Measurements from ENCODE around the gene ADH4. TPM values are rescaled to one million over a fixed set of nuclear protein-coding genes. Genes with fewer than 3 reads are reported as not detected.
"Not testable (repeated sequence)": the region's sequence is repeated elsewhere in the genome, so short reads cannot be mapped to it uniquely, and the experiment has no call there.

ADH4 gene
- total RNA-seq, 1 experiment from 2014 or later, result not detected

- no peaks in the 10 kb centered on the region for H3K27me3 ChIP-seq (ENCODE audit: insufficient read depth, low read length)
- no peak overlapping the region for H3K4me3 Mint-ChIP-seq
- no peak overlapping the region for H3K9ac ChIP-seq (ENCODE audit: extremely low read depth, insufficient read length, low read length)
- no peak overlapping the region for H4K8ac ChIP-seq (replicated peaks; ENCODE audit: insufficient read length, low read depth, low read length)
- H3K4me1 ChIP-seq (ENCODE audit: insufficient read depth, low read length), result no peaks in the 10 kb centered on the region
- H4K5ac ChIP-seq (ENCODE audit: insufficient read length, low read depth, low read length), result no peak overlapping the region
- H2BK5ac ChIP-seq (ENCODE audit: insufficient read length, low read length), result no peak overlapping the region
- no peak for DNase-seq
- H3K4ac ChIP-seq (ENCODE audit: low read depth, low read length), result no peak overlapping the region
- no peaks in the 10 kb centered on the region for H4K20me1 ChIP-seq (ENCODE audit: control insufficient read depth, insufficient read depth, insufficient read length)
- H3K36me3 Mint-ChIP-seq (ENCODE audit: insufficient read depth in 1 of 3, low read depth in 3 of 3), result peaks cover 11 to 28% (median 20%) of the 10 kb centered on the region in 3 experiments
- no peak overlapping the region for H3T11ph ChIP-seq (ENCODE audit: low read length)
- WGBS (ENCODE audit: extremely low coverage, insufficient read length, low lambda C conversion rate), result no CpG with 5 or more reads among the region's 1 CpG
- peaks cover 2% of the 10 kb centered on the region for H3K79me1 ChIP-seq (ENCODE audit: insufficient read depth, low read depth, low read length, poor library complexity, severe bottlenecking)
- H3K9me3 Mint-ChIP-seq, result peaks cover 11 to 21% of the 10 kb centered on the region in 2 experiments
- no peaks in the 10 kb centered on the region for H3K4me1 Mint-ChIP-seq
- no peaks in the 10 kb centered on the region for H3K23me2 ChIP-seq (ENCODE audit: insufficient read length, low read depth, low read length, poor library complexity, severe bottlenecking)
- H3K9me3 ChIP-seq (ENCODE audit: control insufficient read depth, low read depth, low read length), result no peaks in the 10 kb centered on the region
- H2AFZ ChIP-seq (ENCODE audit: low read length), result no peak overlapping the region
- no peaks in the 10 kb centered on the region for H3K27me3 Mint-ChIP-seq (ENCODE audit: low read depth)
- no peak overlapping the region for H4K91ac ChIP-seq (ENCODE audit: insufficient read length, low read depth, low read length)
- TF ChIP-seq CTCF (conservative IDR thresholded peaks at IDR 0.05), result no peak
- H3K14ac ChIP-seq (ENCODE audit: insufficient read depth, low read length), result no peak overlapping the region
- H3K27ac ChIP-seq (ENCODE audit: insufficient read length, low read depth, low read length), result no peak overlapping the region
- no peak overlapping the region for H2BK120ac ChIP-seq (ENCODE audit: low read depth, low read length, poor library complexity, severe bottlenecking)
- no peak overlapping the region for H2AK5ac ChIP-seq (ENCODE audit: insufficient read length, low read length)
- no peak overlapping the region for H3K27ac Mint-ChIP-seq
- H3K23ac ChIP-seq (ENCODE audit: insufficient read length, low read depth, low read length), result no peak overlapping the region
- no peak overlapping the region for H2BK20ac ChIP-seq (ENCODE audit: low read depth, low read length, poor library complexity, severe bottlenecking)
- no peak overlapping the region for H3K18ac ChIP-seq (ENCODE audit: insufficient read length, low read depth, low read length)
- no peak overlapping the region for H3K4me2 ChIP-seq (ENCODE audit: insufficient read depth, insufficient read length, low read length)
- H3K79me2 ChIP-seq (ENCODE audit: insufficient read depth, low read length), result no peaks in the 10 kb centered on the region
- no peak overlapping the region for H2BK12ac ChIP-seq (ENCODE audit: insufficient read length, low read depth, low read length)
- H3K56ac ChIP-seq (ENCODE audit: insufficient read length, low read depth, low read length), result no peak overlapping the region
- no peak overlapping the region for H2BK15ac ChIP-seq (ENCODE audit: low read depth, low read length)
These were observed 43.2 kb downstream of the ADH4 start for GRCh38 chr4:99100876-99101275.

GRCh38 chr4:99099814-99100213 lies 44.3 kb downstream of the ADH4 start:
- no CpG with 5 or more reads among the region's 5 CpGs for WGBS (ENCODE audit: extremely low coverage, insufficient read length, low lambda C conversion rate)
- H3K14ac ChIP-seq (ENCODE audit: insufficient read depth, low read length); DNase-seq; H4K20me1 ChIP-seq (ENCODE audit: control insufficient read depth, insufficient read depth, insufficient read length); H3K4ac ChIP-seq (ENCODE audit: low read depth, low read length); H4K5ac ChIP-seq (ENCODE audit: insufficient read length, low read depth, low read length); H3K56ac ChIP-seq (ENCODE audit: insufficient read length, low read depth, low read length); H3K79me2 ChIP-seq (ENCODE audit: insufficient read depth, low read length); H3K23ac ChIP-seq (ENCODE audit: insufficient read length, low read depth, low read length); H3K18ac ChIP-seq (ENCODE audit: insufficient read length, low read depth, low read length); H3K79me1 ChIP-seq (ENCODE audit: insufficient read depth, low read depth, low read length, poor library complexity, severe bottlenecking); H2BK20ac ChIP-seq (ENCODE audit: low read depth, low read length, poor library complexity, severe bottlenecking); H3K4me1 Mint-ChIP-seq; H3K23me2 ChIP-seq (ENCODE audit: insufficient read length, low read depth, low read length, poor library complexity, severe bottlenecking); H3K27ac Mint-ChIP-seq; H2BK120ac ChIP-seq (ENCODE audit: low read depth, low read length, poor library complexity, severe bottlenecking); H2AFZ ChIP-seq (ENCODE audit: low read length); H3K27ac ChIP-seq (ENCODE audit: insufficient read length, low read depth, low read length); H2BK15ac ChIP-seq (ENCODE audit: low read depth, low read length); H2BK12ac ChIP-seq (ENCODE audit: insufficient read length, low read depth, low read length); H4K8ac ChIP-seq (replicated peaks; ENCODE audit: insufficient read length, low read depth, low read length); H2BK5ac ChIP-seq (ENCODE audit: insufficient read length, low read length); H3K27me3 ChIP-seq (ENCODE audit: insufficient read depth, low read length); H4K91ac ChIP-seq (ENCODE audit: insufficient read length, low read depth, low read length); H3K4me3 Mint-ChIP-seq; H3K9ac ChIP-seq (ENCODE audit: extremely low read depth, insufficient read length, low read length); H3K4me2 ChIP-seq (ENCODE audit: insufficient read depth, insufficient read length, low read length); H2AK5ac ChIP-seq (ENCODE audit: insufficient read length, low read length); H3K4me1 ChIP-seq (ENCODE audit: insufficient read depth, low read length); H3T11ph ChIP-seq (ENCODE audit: low read length); H3K9me3 ChIP-seq (ENCODE audit: control insufficient read depth, low read depth, low read length); H3K27me3 Mint-ChIP-seq (ENCODE audit: low read depth): not testable (repeated sequence)
- H3K9me3 Mint-ChIP-seq, result peaks cover 12 to 21% of the 10 kb centered on the region in 2 experiments
- H3K36me3 Mint-ChIP-seq (ENCODE audit: insufficient read depth in 1 of 3, low read depth in 3 of 3), result peaks cover 11 to 28% (median 20%) of the 10 kb centered on the region in 3 experiments
